Gastrocnemius medialis (tissue), 4 donors: ENCODE measurements around the gene KCNJ15.

Source experiments
- CTCF ChIP-seq, 5 experiments: fragments of 450-650 bp in 3 of 5; fragments of 200-600 bp in 2 of 5; sonication (generic) in 2 of 5; IDR thresholded peaks in 4 of 5; conservative IDR thresholded peaks in 1 of 5; 1 replicate in 4 of 5; 2 replicates in 1 of 5; pipeline ENCODE4 v1.5.1; 2016 to 2019; ENCODE audit warnings: antibody characterized with exemption in 5 of 5, mild to moderate bottlenecking in 3 of 5, moderate library complexity in 3 of 5
- POLR2A ChIP-seq, 2 donors: fragments of 450-650 bp; IDR thresholded peaks; one replicate each; pipeline ENCODE4 v1.6.1; 2017; ENCODE audit warnings: antibody characterized with exemption in 2 of 2, mild to moderate bottlenecking in 2 of 2, moderate library complexity in 2 of 2

DNA sequence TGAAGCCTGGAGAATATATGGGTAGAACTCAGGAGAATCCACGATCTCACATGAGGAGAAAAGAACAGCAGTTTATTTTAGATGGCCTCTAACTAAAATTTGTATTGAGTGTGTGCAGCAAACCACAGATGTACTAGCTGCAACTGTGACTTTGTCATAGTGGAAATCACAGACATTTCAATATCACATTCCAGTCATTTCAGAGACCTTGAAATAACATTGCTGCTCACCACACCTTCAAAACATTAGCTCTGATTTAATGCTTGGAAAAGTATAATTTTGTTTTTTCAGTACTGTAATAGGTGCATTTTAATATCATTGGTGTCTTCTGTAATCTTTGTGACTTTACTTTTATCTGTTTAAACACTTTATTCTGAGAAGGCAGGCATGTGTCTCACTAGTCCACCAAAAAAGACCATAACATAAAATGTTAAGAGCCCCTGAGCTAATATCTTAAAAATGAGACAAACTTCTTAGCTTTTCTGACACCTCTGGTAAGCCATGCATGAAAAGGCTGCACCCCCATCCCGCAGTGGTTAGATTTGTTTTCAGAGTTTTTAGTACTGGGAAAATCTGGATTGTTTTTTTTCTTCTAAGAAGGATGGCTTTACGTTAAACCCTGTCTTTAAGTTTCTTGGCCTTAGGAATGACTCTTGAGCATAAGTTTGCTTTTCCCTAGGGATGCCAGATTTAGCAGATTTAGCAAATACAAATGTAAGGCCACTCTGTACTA is 30.1 kb downstream of the KCNJ15 start:
- TF ChIP-seq CTCF (IDR thresholded peaks at IDR 0.05 in 4 of 5, conservative IDR thresholded peaks at IDR 0.05 in 1 of 5) (no peak), POLR2A (IDR thresholded peaks at IDR 0.05) (no peak)
